ENCODE results near the gene KRT4.

The KRT4 gene

DNA sequence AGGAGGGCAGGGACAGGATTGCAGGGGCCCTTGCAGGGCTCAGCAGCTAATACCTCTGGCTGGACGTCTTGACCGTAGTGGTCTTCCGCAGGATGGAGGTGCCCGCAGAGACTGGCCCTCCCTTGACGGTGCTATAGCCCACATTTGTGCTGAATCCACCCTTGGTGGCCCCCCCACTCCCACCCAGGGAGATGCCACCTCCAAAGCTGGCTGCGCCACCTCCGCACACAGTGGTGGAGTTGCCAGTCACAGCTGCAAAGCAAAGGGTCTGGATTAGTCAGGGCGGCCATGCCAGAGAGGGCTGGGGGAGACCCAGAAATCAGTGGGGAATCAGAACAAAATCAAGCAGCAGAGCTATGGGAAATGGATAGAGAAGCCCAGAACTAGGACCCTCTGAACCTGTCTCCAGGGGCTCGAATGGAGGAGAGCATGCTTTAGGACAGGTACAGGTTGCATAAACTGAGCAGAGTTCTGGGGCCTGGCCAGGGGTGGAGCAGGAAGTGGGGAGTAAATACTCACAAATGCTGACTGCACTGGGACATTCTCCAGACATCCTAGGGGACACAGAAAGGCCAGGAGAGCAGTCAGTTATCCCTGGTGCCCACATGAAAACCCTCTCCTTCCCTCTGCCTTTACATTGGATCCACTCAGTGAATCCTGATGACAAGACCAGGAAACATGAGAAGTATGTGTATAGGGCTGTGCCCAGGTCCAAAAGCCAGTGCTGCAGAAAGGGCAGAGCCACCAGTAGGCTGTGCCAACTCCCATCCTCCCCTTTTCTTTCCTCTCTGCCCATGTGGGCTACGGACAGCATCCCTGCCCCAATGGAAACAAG lies 8.1 kb upstream of the KRT4 start:
- DNase-seq (ENCODE audit: low read depth), result no peak

DNA sequence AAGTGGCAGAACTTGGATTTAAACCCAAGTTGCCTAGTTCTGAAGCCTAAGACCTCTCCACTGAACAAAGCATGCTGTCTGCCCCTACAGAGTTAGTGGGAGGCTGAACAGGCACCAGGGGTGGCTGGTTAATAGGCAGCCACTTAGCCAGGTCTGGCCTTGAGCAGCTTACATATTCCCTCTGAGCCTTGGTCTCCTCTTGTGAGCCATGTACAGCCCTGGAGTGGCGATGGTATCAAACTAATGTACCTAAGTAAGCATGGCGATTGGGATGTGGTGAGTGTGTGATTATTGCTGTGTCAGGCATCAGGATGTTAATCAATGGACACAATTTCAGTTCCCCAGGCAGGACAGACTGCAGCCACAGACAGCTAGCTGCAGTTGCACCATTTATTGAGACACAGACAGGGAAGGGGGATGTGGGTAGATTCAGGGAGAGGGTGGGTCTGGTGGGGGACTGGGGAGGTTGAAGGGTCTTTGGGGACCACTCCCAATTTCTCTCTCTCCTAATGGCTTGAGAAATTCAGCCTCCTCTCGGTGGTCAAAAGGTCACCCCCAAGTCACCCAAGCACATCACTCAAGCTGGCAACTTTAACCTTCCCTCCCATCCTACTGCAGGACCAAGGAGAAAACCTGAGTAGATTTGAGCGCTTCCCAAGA lies 7.3 kb upstream of the KRT4 start:
- DNase-seq (ENCODE audit: low read depth), result no peak

DNA sequence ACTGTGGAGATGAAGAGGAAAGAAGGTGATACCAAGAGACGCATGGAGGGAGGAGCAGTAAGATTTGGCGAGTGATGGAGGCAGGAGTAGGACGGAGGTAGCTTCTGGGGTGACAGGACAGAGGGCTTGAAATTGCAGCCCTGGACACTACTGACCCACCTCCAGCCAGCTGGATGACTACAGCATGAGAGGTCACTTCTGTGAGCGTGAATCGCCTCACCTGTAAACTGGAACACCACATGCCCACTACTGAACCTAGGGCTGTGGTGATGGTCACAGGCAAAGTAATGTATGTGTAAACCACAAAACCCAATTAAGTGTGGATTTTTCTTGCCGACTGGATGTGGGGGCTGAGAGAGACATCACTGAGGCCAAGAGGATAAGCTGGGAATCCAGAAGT lies 6.6 kb upstream of the KRT4 start:
- no peak for DNase-seq (ENCODE audit: low read depth)

DNA sequence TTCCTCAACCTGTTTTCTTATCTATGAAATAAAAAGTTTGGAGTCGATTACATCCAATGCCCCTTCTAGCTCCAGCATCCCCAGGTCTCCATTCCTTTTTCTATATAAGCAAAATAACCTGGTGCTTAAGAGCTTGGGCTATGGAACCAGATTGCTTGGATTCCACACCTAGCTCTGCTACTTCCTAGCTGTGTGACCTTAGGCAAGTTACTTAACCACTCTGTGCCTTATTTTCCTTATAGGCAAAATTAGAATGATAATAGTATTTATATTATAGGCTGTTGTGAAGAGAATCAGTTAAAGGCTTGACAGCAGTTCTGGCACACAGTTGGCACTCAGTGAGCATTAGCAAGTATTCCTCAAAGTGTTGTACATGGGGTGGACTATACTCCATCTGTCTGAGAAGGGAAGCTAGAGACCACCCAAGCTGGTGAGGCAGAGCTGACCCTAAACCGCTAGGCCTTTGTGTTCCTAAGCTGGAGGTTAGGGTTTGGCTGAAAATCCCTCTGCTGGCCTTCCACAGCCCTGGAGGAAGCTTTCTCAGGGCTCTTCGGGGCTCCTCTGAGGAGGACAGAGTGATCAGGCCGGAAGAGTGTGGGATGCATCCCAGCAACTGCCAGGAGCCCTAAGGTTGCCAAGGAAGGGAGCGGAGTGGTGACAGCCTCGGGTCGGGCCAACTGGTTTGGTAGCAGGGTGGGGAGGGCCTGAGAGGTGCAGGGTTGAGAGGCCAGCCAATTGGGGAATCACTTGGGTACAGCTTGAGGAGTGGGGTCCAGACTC lies 6.0 kb upstream of the KRT4 start:
- DNase-seq (ENCODE audit: low read depth), result no peak

DNA sequence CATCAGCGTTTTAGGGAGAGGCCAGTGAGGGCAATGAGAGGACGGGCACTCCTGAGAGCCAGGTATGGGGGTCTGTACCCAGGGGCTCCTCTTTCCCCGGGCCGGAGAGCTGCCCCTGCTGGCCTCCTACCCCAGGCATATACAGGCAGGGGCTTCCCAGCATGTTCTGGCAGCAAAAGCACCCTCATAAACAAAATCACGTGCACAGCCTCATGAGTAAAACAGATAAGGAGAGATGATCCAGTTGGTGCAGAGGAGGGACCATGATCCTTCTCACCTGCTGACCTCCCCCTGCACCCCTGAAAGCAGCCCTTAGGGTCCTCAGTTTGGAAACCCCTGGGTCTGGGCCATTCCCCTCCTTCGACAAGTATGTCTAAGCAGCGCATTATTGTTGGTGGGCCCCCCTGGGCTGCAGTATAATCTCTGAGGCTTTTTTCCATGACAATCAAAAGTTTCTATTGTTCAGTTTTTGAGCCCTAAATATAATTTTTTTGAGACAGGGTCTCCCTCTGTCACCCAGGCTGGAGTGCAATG lies 5.0 kb upstream of the KRT4 start:
- DNase-seq (ENCODE audit: low read depth), result no peak

DNA sequence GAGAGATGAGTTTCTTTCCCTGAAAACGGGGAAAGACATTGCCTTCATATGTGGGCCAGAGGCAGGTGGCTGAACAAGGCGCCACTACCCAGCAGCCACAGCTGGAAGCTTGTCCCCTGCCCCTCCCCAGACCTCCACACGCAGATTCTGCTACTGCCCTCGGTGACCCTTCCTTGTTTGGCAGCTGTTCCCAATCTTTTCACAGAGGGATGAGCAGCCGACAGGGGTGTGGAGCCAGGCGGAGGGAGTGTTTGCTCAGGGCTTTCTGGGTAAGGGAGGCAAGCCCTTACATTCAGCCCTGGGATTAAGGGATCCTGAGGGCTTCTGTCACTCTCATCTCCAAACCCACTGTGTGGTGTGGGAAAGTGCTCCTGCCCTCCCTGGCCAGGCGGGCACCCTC lies 4.5 kb upstream of the KRT4 start:
- no peak for DNase-seq (ENCODE audit: low read depth)

DNA sequence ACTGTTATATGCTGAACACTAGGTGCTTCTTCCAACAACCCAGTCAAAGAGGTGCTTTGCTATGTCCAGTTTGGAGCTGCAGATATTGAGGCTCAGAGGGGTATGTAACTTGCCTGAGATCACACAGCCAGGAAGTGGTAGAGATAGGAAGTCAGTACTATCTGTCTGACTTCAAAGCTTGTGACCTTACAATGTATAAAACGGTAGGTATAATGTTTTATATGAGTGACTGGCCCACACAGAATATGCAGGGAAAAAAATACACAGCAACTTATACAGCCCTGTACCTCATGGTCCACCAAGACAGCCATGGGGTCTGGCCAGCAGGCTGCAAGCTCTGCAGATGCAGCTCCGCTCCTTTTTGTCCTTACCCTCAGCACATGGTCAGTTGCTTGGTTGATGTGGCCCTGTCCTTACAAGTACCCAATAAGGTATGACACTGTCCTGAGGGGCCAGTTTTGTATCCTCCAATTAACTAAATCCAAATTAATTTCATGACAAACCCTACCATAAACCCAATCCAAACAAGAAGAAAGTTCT lies 3.9 kb upstream of the KRT4 start:
- no peak for DNase-seq (ENCODE audit: low read depth)

DNA sequence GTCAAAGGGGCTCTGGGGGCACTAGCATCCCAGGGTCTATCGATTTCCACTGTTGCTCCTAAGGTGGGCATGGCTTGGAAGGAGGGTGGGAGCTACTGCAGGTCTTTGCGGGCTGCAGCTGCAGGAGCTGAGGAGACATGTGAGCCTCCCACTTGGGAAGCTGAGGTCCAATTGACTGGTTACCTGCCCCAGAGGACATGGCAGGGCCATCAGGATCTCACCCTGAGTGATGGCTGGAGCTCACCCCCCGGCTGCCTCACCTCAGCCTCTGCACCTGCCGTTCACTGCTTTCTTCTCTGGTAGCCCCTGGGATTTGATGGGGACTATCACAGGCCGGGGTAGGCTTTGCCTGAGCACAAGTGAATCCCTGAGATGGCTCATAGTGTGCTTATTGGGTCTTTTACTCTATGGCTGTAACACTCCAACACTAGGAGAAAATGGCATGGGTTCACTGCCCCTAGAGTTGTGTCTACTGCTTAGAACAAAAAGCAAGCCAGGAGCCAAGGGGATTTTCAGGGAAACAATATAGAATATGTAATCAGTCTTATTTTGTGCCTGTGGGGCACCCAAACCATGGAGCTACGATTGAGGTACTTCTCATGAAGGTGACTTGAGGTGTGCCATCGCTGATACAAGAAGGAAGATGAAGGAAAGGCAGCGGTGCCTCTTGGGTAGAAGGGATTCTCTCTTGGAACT lies 3.2 kb upstream of the KRT4 start:
- no peak for DNase-seq (ENCODE audit: low read depth)

DNA sequence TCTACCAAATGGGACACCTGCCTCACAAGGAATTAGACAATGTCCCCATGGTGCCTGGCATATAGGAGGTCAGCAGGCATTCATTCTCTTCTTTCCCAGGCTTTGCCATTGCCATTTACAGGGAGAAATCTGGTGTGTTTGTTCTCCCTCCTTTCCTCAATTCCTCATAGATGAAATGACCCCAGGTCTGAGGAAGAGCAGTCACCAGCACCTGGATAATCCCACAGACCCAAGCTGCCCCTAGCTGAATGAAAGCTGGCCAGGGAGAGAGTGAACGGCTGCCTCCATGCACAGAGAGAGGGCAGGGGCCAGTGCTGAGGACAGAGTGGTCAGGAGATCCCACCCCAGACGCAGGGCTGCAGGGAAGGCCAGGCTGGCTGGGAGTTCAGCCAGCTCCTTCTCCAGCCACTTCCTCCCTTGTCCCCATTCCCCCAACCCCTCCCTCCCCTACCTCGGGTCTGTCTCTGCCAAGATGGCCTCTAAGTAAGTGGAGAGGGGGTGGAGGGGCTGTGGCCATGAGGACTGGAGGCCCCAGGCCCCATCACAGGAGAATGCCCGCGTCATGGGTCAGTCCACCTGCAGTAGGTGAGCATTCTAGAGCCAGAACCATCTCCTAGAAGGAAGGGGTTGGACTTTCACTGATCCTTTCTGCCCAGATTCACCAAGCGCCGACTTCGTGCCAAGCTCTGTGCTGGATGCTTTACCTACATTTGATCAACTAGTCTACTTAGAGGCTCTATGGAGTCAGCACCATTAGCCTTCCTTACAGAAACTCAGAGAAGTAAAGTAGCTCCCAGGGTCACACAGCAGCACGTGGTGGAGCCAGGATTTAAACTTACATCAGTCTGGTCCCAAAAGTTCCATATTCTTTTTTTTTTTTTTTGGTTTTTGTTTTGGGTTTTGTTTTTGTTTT lies 2.0 kb upstream of the KRT4 start:
- DNase-seq (ENCODE audit: low read depth), result no peak

DNA sequence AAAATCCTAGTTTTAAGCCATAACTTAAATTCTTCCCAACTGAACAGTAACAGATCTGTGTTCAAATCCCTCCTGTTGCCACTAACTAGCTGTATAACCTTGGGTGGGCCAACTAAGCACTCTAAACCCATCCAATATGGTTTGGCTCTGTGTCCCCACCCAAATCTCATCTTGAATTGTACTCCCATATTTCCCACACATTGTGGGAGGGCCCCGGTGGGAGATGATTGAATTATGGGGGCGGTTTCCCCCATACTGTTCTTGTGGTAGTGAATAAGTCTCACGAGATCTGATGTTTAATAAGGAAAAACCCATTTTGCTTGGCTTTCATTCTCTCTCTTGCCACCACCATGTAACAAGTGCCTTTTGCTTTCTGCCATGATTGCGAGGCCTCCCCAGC lies 1.2 kb upstream of the KRT4 start:
- no peak for DNase-seq (ENCODE audit: low read depth)

DNA sequence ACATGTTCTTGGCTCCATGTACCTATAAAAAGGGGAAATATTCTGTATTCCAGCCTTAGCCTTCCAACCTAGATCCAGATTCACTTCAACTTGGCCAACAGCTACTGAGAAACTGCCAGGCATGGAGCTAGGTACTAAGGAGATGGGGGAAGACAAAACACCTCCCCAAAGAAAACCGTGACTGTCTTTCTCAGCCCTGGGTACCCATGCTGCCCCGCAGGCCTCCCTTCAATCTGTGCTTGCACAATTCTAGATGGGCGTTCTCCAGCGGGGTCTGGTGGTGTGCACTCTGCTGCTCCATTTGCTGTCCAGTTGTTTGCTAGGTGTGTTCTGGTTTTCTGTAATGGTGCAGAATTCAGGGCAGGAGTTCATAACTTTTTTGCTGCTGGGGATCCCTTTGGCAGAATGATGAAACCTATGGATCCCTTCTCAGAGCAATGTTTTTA lies 817 bp upstream of the KRT4 start:
- no peak for DNase-seq (ENCODE audit: low read depth)

DNA sequence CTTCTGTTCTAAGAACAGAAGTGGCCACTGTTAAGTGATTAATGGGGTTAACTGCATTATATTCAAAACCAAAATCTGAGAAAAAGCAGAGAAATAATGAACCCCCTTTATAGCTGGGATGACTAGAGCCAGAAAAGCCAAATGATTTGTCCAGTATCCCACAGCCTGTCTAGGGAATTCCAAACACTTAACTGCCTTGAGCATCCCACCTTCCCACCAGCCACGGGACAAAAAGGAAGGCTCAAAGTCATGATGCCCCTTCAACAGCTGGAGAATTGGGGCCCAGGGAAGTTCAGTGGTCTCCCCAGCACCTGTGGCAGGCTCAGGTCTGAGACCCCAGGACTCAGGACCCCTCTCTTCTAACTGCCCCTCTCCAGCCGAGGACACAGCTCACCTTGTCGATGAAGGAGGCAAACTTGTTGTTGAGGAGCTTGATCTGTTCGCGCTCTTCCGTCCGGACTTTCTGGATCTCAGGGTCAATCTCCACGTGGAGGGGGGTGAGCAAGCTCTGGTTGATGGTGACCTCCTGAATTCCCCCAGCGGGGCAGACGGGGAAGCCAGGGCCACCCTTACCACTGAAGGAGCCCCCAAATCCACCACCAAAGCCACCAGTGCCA lies 605 bp downstream of the KRT4 start:
- no peak for DNase-seq (ENCODE audit: low read depth)

DNA sequence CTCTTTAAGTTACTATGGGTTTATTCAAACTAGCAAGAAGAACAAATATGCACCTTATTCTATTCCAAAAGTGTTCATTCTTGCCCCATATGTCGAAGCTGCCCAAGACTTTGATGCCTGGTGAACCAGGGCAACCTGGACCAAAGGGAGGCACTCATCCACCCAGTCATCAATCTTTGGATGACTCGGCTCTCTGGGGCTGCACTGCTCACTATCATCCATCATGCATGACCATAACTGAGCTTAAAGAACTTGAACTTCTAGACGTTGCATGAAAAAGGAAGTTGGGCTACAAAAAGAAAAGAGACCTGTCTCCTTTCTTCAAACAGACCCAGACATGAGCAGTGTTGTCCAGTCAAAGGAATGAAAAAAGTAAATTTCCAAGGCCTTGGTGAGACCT lies 1.2 kb downstream of the KRT4 start:
- DNase-seq (ENCODE audit: low read depth), result no peak

DNA sequence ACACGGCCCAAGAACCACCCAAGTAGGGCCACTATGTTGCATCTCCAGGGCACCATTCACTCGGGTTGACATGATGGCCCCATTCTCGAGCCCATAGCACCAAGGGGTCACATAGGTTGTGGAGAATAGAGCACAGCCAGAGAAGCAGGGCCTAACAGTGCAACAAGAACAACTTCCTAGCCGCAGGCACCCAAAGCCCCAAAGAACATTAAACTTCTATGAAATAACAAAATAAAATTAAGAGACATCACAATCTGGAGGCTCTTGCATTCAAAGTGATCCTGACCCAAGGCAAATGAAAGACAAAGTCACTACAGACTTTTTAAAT lies 1.9 kb downstream of the KRT4 start:
- DNase-seq (ENCODE audit: low read depth), result no peak

DNA sequence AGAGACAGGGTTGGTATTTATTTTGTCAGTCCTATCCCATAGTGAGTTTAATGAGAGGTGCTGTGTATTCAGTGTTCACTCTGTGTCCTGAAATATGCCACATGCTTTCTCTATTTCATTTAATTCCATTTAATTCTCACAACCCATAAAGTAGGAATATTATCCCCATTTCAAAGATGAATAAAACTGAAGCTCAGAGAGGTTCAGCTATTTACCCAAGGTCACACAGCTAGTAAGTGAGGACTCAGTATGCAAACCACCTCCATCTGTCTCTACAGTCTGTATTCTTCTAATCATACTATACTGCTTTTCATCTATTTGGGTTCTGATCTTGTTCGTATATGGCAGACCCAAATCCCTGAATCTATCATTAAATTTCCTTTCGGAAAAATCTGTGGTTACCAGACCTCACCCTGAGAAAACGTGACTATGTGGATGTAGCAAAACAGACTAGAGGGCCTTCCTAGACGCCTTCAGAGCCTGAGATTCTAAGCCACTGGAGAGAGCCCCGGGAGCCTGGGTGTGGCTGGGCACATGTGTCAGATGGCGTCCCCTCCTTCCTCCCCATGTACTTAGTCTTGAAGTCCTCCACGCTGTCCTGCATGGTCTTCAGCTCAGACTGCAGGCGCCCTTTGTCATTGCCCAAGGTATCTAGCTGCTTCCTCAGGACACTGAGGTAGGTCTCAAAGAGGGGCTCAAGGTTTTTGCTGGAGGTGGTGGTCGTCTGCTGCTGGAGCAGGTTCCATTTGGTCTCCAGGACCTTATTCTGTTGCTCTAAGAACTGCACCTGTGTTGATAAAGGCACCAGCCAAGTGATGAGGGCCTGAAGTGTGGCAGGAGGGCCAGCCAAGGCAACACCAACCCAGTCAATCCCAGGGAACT lies 2.5 kb downstream of the KRT4 start:
- DNase-seq (ENCODE audit: low read depth), result no peak

DNA sequence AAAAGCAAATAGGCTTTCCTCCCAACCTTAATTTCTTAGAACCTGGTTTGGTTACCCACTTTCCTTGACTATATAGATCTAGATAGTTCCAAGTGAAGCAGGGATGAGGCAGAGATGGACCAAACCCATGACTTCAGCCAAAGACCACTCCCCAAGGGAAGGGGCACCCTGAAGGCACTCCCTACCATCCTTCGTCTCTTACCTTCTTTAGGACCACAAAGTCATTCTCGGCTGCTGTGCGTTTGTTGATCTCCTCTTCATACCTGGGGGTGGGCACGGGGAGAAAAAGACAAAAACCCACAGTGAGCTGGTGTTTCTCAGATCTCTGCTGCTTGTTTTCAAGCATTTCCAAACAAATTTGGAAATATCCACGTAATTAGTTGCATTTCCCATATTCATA lies 3.4 kb downstream of the KRT4 start:
- no peak for DNase-seq (ENCODE audit: low read depth)

DNA sequence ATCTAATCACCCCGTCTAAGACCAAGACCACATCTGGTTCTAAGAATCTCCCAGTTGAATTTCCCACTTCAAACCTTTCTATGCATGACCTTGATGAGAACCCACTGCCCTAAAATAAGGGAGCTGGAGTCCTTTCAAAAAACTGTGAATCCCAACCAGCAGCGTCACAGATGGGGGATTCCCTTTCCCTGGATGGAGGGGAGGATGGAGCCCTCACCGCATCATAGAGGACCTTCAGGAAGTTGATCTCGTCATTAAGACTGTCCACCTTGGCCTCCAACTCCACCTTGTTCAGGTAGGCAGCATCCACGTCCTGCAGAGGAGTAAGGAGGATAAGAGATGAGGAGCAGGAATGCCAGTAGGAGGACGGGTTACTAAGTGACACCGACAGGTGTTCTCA lies 4.8 kb downstream of the KRT4 start:
- no peak for DNase-seq (ENCODE audit: low read depth)

DNA sequence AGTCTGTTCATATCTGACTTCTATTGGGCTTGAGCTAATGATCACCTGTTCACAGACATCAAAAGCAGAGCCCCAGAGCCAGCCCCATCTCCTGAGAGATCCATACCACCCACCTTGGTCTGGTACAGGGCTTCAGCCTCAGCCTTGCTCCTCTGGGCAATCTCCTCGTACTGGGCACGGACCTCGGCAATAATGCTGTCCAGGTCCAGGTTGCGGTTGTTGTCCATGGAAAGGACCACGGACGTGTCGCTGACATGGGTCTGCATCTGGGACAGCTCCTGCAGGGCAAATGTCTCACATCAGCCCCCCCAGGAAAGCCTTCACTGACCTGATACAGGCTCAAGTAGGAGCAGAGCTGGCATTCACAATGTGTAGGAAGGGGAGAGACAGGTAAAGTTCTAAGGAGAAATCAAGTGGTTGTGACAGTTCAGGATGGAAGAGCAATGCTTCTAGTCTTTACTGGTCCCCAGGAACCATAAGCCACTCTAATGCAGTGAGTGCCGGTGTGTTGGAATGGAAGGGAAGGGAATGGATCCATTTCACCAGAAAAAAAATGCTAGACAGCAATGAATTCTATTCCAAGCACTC lies 5.2 kb downstream of the KRT4 start:
- no peak for DNase-seq (ENCODE audit: low read depth)
